ENCODE measurements around the gene P2RY2.

Gene P2RY2

DNA sequence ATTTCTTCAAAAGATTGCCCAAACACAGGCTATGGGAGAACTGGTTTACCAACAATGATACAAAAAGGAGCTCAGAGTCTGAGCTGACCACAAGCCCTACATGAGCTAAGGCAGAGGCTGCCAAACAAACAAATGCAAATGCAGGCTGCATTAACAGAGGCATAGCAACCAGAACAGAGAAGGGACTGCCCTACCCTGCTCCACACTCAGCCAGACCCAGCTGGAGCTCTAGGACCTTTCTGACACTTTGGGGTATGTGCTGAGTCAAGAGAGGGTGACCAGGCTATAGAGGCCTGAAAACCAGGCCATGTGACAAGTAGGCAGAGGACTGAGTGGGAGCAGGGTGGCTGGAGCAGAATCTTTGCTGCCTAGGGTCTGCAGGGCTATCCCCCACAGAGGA is 17.8 kb upstream of the P2RY2 start:
- H4K20me1 ChIP-seq (ENCODE audit: control insufficient read depth, insufficient read depth, low read depth, low read length): no peaks in the 10 kb centered on the region
- H3K36me3 ChIP-seq (ENCODE audit: control insufficient read depth, low read length): no peaks in the 10 kb centered on the region

DNA sequence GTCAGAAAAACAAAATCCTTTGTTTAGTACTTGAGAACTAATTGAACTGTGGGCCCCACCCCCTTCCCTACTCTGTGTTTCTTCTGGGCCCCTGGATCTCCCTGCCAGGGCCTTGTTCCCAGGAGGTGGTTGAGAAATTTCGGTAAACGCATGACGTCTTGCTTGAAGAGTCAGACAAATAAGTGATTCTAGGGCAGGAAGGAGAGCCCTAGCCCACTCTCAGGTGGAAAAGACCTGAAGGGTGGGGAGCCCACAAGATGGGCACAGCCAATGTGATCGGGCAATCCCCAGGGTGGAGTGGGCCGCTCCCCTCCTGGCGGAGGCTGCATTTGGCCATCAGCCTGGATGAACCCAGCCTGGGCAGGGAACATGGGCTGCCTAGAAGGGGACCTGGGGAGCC is 16.8 kb upstream of the P2RY2 start:
- TF ChIP-seq, protein P1, sequence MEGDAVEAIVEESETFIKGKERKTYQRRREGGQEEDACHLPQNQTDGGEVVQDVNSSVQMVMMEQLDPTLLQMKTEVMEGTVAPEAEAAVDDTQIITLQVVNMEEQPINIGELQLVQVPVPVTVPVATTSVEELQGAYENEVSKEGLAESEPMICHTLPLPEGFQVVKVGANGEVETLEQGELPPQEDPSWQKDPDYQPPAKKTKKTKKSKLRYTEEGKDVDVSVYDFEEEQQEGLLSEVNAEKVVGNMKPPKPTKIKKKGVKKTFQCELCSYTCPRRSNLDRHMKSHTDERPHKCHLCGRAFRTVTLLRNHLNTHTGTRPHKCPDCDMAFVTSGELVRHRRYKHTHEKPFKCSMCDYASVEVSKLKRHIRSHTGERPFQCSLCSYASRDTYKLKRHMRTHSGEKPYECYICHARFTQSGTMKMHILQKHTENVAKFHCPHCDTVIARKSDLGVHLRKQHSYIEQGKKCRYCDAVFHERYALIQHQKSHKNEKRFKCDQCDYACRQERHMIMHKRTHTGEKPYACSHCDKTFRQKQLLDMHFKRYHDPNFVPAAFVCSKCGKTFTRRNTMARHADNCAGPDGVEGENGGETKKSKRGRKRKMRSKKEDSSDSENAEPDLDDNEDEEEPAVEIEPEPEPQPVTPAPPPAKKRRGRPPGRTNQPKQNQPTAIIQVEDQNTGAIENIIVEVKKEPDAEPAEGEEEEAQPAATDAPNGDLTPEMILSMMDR (IDR thresholded peaks at IDR 0.05; ENCODE audit: low read depth, low read length, poor library complexity, severe bottlenecking): no peak
- no peak for TF ChIP-seq EZH2phosphoT487 (IDR thresholded peaks at IDR 0.05; ENCODE audit: borderline replicate concordance, low read length)
- H4K20me1 ChIP-seq (ENCODE audit: control insufficient read depth, insufficient read depth, low read depth, low read length): no peaks in the 10 kb centered on the region
- no peaks in the 10 kb centered on the region for H3K4me1 ChIP-seq (ENCODE audit: control insufficient read depth, low read length)
- H3K9me2 ChIP-seq (replicated peaks; ENCODE audit: control insufficient read depth, low read length): no peaks in the 10 kb centered on the region
- no peaks in the 10 kb centered on the region for H3K9me3 ChIP-seq (ENCODE audit: control insufficient read depth, insufficient read depth, low read length)
- no peaks in the 10 kb centered on the region for H3F3A ChIP-seq (ENCODE audit: control insufficient read depth, insufficient read depth)
- no peak overlapping the region for H3K4me3 ChIP-seq (ENCODE audit: low read length)
- peaks cover 23% of the 10 kb centered on the region for H3K27me3 ChIP-seq (ENCODE audit: control insufficient read depth, low read length)
- H3K79me2 ChIP-seq (ENCODE audit: control insufficient read depth, low read length): no peaks in the 10 kb centered on the region
- no peak overlapping the region for H3K27ac ChIP-seq (ENCODE audit: low read depth, low read length)
- no peak overlapping the region for H3K4me2 ChIP-seq (ENCODE audit: low read length)
- no peaks in the 10 kb centered on the region for H3K36me3 ChIP-seq (ENCODE audit: control insufficient read depth, low read length)

More for the DNA sequence above, 17.8 kb upstream of the P2RY2 start:
- H3K79me2 ChIP-seq (ENCODE audit: control insufficient read depth, low read length): no peaks in the 10 kb centered on the region
- no peaks in the 10 kb centered on the region for H3K9me2 ChIP-seq (replicated peaks; ENCODE audit: control insufficient read depth, low read length)
- no peaks in the 10 kb centered on the region for H3F3A ChIP-seq (ENCODE audit: control insufficient read depth, insufficient read depth)
- no peak overlapping the region for H3K4me2 ChIP-seq (ENCODE audit: low read length)
- H3K27me3 ChIP-seq (ENCODE audit: control insufficient read depth, low read length): peaks cover 25% of the 10 kb centered on the region
- no peak overlapping the region for H3K4me3 ChIP-seq (ENCODE audit: low read length)
- H3K4me1 ChIP-seq (ENCODE audit: control insufficient read depth, low read length): no peaks in the 10 kb centered on the region
- no peak overlapping the region for H3K27ac ChIP-seq (ENCODE audit: low read depth, low read length)
- TF ChIP-seq EZH2phosphoT487 (IDR thresholded peaks at IDR 0.05; ENCODE audit: borderline replicate concordance, low read length): no peak
- TF ChIP-seq, protein P1 (IDR thresholded peaks at IDR 0.05; ENCODE audit: low read depth, low read length, poor library complexity, severe bottlenecking): no peak
- H3K9me3 ChIP-seq (ENCODE audit: control insufficient read depth, insufficient read depth, low read length): no peaks in the 10 kb centered on the region

DNA sequence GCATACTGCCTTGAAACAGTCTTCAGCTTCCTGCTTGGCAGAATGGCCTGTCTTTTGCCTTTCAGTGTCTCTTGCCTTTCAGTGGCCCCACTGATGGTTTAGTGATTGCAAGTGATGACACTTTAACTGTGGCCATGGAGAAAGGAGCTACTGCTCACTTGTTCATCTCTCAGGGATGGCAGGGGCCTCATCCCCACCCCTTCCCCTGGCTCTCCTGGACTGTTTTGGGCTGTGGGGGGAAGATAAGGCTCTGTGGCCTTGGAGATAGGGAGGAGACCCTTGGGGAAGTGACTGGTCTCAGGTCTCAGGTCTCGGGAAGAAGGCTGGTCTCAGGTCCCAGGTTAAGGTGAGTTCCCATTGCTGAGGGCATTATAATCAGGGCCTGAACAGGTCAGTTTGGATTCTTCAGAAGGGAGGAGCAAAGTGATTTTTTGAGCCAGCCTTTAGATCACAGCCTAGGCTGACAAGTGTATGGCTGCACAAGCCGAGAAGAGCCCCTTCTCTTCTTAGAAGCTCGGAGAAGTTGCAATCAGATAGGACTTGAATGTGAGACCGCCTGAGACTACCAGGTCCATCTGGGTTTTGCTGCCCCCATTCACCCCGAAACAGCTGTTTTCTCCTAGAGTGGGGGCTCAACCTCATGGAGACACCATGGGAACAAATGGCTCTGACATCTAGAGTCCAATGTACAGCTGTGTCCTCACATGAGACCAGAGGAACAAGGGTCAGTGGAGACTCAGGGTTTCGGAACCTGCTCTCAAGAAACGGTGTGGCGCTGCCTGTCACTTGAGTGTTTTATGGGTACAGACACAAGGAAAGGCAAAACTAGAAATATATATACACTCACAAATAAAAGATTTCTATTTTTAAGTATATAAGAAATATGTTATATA is 15.9 kb upstream of the P2RY2 start:
- TF ChIP-seq, protein P1 (IDR thresholded peaks at IDR 0.05; ENCODE audit: low read depth, low read length, poor library complexity, severe bottlenecking): no peak
- TF ChIP-seq EZH2phosphoT487 (IDR thresholded peaks at IDR 0.05; ENCODE audit: borderline replicate concordance, low read length): no peak
- Histone ChIP-seq H3K9me3 (ENCODE audit: control insufficient read depth, insufficient read depth, low read length) (no peaks in the 10 kb centered on the region), H3K27me3 (ENCODE audit: control insufficient read depth, low read length) (peaks cover 29% of the 10 kb centered on the region), H3K4me2 (ENCODE audit: low read length) (no peak overlapping the region), H3K9me2 (replicated peaks; ENCODE audit: control insufficient read depth, low read length) (no peaks in the 10 kb centered on the region), H3K79me2 (ENCODE audit: control insufficient read depth, low read length) (no peaks in the 10 kb centered on the region), H3F3A (ENCODE audit: control insufficient read depth, insufficient read depth) (no peaks in the 10 kb centered on the region), H3K27ac (ENCODE audit: low read depth, low read length) (no peak overlapping the region), H3K36me3 (ENCODE audit: control insufficient read depth, low read length) (no peaks in the 10 kb centered on the region), H3K4me1 (ENCODE audit: control insufficient read depth, low read length) (no peaks in the 10 kb centered on the region), H4K20me1 (ENCODE audit: control insufficient read depth, insufficient read depth, low read depth, low read length) (no peaks in the 10 kb centered on the region), H3K4me3 (ENCODE audit: low read length) (no peak overlapping the region)

Measured in DOHH2 (cell line).